ENCODE measurements around the gene SLC6A5.

DNA sequence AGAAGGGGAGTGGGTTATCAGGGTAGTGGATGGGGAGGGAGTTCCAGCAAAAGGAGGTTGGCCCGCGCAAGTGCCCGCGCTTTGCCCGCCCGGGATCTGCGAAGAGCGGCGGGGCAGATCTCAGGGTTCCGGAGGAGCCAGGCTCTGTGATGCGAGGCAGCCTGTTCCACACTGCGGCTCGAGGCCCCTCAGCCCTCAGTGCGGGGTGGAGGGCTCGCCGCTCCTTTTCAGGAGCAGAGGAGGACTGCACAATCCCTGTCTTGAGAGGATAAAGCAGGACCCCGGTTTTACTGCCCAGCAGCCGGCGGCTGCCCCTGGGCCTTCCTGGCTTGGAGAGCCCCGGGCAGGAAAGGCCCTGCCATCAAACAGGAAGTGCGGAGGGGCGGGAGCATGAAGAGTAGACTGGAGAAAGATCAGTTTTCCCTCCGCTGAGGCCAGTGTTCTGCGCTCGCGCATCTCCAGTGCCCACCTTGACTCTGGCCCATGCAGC, 6.2 kb downstream of the SLC6A5 start:
- TF ChIP-seq, protein P1, sequence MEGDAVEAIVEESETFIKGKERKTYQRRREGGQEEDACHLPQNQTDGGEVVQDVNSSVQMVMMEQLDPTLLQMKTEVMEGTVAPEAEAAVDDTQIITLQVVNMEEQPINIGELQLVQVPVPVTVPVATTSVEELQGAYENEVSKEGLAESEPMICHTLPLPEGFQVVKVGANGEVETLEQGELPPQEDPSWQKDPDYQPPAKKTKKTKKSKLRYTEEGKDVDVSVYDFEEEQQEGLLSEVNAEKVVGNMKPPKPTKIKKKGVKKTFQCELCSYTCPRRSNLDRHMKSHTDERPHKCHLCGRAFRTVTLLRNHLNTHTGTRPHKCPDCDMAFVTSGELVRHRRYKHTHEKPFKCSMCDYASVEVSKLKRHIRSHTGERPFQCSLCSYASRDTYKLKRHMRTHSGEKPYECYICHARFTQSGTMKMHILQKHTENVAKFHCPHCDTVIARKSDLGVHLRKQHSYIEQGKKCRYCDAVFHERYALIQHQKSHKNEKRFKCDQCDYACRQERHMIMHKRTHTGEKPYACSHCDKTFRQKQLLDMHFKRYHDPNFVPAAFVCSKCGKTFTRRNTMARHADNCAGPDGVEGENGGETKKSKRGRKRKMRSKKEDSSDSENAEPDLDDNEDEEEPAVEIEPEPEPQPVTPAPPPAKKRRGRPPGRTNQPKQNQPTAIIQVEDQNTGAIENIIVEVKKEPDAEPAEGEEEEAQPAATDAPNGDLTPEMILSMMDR (IDR thresholded peaks at IDR 0.05; ENCODE audit: low read length), result no peak
- no peak for TF ChIP-seq EZH2 (IDR thresholded peaks at IDR 0.05; ENCODE audit: borderline replicate concordance, low read length)

Data from OCI-LY1 (cell line).